MCF 10A (cell line): ENCODE results near the gene PRR15L. TPM values are rescaled to one million over a fixed set of nuclear protein-coding genes. Genes with fewer than 3 reads are reported as not detected.

Source experiments
- BruUV-seq: library from RNA; stranded (reverse); fragments of 400-500 nt; replicated peaks from 2 replicates; lab custom pipeline; 2021; lab: Mats Ljungman, UMichigan
- CTCF ChIA-PET: fragments of 300-600 bp; sonication (Branson Sonifier 250); formaldehyde crosslinking; extraction: SDS; loops from one replicate; lab custom pipeline; 2021; ENCODE audit warnings: antibody characterized with exemption, inconsistent platforms; lab: Yijun Ruan, JAX
- POLR2A ChIA-PET: fragments of 300-600, 350-650 bp; sonication (Branson Sonifier 250); formaldehyde crosslinking; extraction: SDS; loops from one replicate; lab custom pipeline; 2020; ENCODE audit warnings: antibody characterized with exemption, inconsistent platforms; lab: Yijun Ruan, JAX
- DNase-seq: peaks from one replicate; pipeline ENCODE4 v3.0.0-alpha.2; 2018; ENCODE audit not compliant: unreplicated experiment
- H3K27ac Mint-ChIP-seq: one replicate; pipeline ENCODE4 v1.8.0; 2022; ENCODE audit warnings: mild to moderate bottlenecking, low read depth, mixed read lengths; ENCODE audit not compliant: unreplicated experiment
- H3K27me3 Mint-ChIP-seq: one replicate; pipeline ENCODE4 v1.8.0; 2022; ENCODE audit warnings: mixed read lengths; ENCODE audit not compliant: insufficient read depth, unreplicated experiment
- H3K36me3 Mint-ChIP-seq: one replicate; pipeline ENCODE4 v1.8.0; 2022; ENCODE audit warnings: mild to moderate bottlenecking, moderate library complexity, mixed read lengths; ENCODE audit not compliant: insufficient read depth, unreplicated experiment
- H3K4me1 Mint-ChIP-seq: one replicate; pipeline ENCODE4 v1.8.0; 2022; ENCODE audit warnings: mixed read lengths; ENCODE audit not compliant: insufficient read depth, unreplicated experiment
- H3K4me3 Mint-ChIP-seq: one replicate; pipeline ENCODE4 v1.8.0; 2022; ENCODE audit warnings: mild to moderate bottlenecking, moderate library complexity, mixed read lengths; ENCODE audit not compliant: unreplicated experiment
- H3K9me3 Mint-ChIP-seq: one replicate; pipeline ENCODE4 v1.8.0; 2022; ENCODE audit warnings: mixed read lengths; ENCODE audit not compliant: unreplicated experiment
- CTCF ChIP-seq: fragments of 200-600 bp; IDR thresholded peaks from one replicate; pipeline ENCODE4 v1.8.0; 2022; ENCODE audit warnings: antibody characterized with exemption, mild to moderate bottlenecking; ENCODE audit not compliant: unreplicated experiment
- intact Hi-C: fragments of 100-400 bp; cut with micrococcal nuclease; formaldehyde crosslinking; loops from 2 replicates; pipeline ENCODE4 v1.14.1; 2022
- total RNA-seq: library from RNA; stranded (reverse); gene quantifications from 2 replicates; pipeline ENCODE4 v1.2.3, GENCODE V29; 2022

The PRR15L gene
- total RNA-seq, 1 experiment from 2014 or later = not detected

GRCh38 chr17:47975189-47975822 lies 17.6 kb upstream of the PRR15L start:
- BruUV-seq = no TSS peak
- ChIA-PET POLR2A (no interaction called here), CTCF (interaction anchor here (0.8 to 2.4 kb wide), 4 partner anchors 26 to 134 kb away, joined by 3 to 17 read pairs (median 8); partner anchors contain the start of gene SCRN2)
- no peak overlapping the region for H3K27ac Mint-ChIP-seq
- H3K27me3 Mint-ChIP-seq = no peaks in the 10 kb centered on the region
- peaks cover 66% of the 10 kb centered on the region for H3K36me3 Mint-ChIP-seq
- TF ChIP-seq CTCF = no peak
- H3K9me3 Mint-ChIP-seq = no peaks in the 10 kb centered on the region
- peaks cover 4% of the 10 kb centered on the region for H3K4me1 Mint-ChIP-seq
- no peak overlapping the region for H3K4me3 Mint-ChIP-seq
- intact Hi-C loops = no loop called here
- DNase-seq = no peak

- no peaks in the 10 kb centered on the region for H3K9me3 Mint-ChIP-seq
- CTCF ChIA-PET = interaction anchor here (0.6 to 11.2 kb wide), 3 partner anchors 10 to 42 kb away, joined by 3 to 336 read pairs (median 9); partner anchors contain the start of gene PRR15L
- no peak overlapping the region for H3K4me3 Mint-ChIP-seq
- DNase-seq = no peak
- peaks cover 12% of the 10 kb centered on the region for H3K4me1 Mint-ChIP-seq
- no peaks in the 10 kb centered on the region for H3K27me3 Mint-ChIP-seq
- no peak overlapping the region for H3K27ac Mint-ChIP-seq
- POLR2A ChIA-PET = interaction anchor here (0.7 to 9.4 kb wide), 3 partner anchors 20 to 78 kb away, joined by 3 to 256 read pairs (median 49); partner anchors contain the start of genes PRR15L and SP2
- H3K36me3 Mint-ChIP-seq = peaks cover 54% of the 10 kb centered on the region
- TF ChIP-seq CTCF = no peak
- intact Hi-C loops = no loop called here
- BruUV-seq = no TSS peak
Observed at GRCh38 chr17:47973541-47973940, 15.9 kb upstream of the PRR15L start.

GRCh38 chr17:47970725-47971499 lies 13.2 kb upstream of the PRR15L start, which contains the start of gene CDK5RAP3:
TSS of gene CDK5RAP3 (plus strand) at chr17:47971113. CDS start at chr17:47971147, 34 bp downstream.
- intact Hi-C loops = loop anchor here (1.0 to 2.0 kb wide), 2 partner anchors 22 to 74 kb away; partner anchors contain the start of gene SP2
- peaks cover 29% of the 10 kb centered on the region for H3K4me1 Mint-ChIP-seq
- H3K4me3 Mint-ChIP-seq = peak within 1 kb of the TSS; percentile 94
- no peaks in the 10 kb centered on the region for H3K27me3 Mint-ChIP-seq
- TF ChIP-seq CTCF = peak; percentile 91
- ChIA-PET POLR2A (interaction anchor here (0.7 to 9.4 kb wide), 29 partner anchors 8 to 204 kb away, joined by 3 to 256 read pairs (median 4); partner anchors contain the start of genes LRRC46, MRPL10, NFE2L1 and PNPO), CTCF (interaction anchor here (0.6 to 11.2 kb wide), 25 partner anchors 11 to 1257 kb away, joined by 3 to 336 read pairs (median 3); partner anchors contain the start of genes PNPO, PRR15L, SCRN2 and SP6)
- peak within 1 kb of the TSS; percentile 88 for H3K27ac Mint-ChIP-seq
- H3K36me3 Mint-ChIP-seq = peaks cover 29% of the 10 kb centered on the region
- DNase-seq = peak; percentile 99
- BruUV-seq = TSS peak; percentile 70
- H3K9me3 Mint-ChIP-seq = no peaks in the 10 kb centered on the region
